Measurements from ENCODE around the gene MOV10L1. TPM values are rescaled to one million over a fixed set of nuclear protein-coding genes. Genes with fewer than 3 reads are reported as not detected.

Gene MOV10L1
- total RNA-seq, 2 experiments from 2014 or later = not detected

DNA sequence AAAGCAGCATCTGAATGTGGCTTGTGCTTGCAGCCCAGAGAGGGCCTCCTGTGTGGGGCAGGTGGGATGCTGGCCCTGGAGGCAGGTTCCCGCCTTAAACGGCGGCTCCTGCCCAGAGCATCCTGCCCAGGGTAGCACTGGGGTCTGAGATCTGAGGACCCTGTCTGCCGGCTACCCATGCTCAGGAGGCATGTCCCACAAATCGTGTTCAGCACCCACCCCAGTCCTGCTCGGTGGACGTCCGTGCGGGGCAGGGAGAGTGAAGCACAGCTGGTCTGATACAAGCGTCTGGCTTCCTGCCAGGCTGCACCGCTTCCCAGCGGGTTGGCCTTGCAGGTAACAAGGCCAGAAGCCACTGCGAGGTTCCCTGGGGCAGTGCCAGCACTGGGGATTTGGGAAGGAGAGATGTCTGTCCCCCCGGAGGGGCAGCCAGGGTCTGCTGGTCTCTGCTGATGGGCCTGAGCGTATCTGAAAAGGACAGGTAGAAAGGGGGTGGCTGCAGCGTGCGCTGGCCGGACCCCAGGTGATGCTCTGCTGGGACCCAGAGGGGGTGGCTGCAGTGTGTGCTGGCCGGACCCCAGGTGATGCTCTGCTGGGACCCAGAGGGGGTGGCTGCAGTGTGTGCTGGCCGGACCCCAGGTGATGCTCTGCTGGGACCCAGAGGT, 99.5 kb downstream of the MOV10L1 start:
- POLR2A ChIA-PET = interaction anchor here (1.1 to 3.1 kb wide), 11 partner anchors 10 to 432 kb away, joined by 3 to 32 read pairs (median 8); partner anchors contain the start of genes HDAC10, LMF2, NCAPH2 and PANX2
- intact Hi-C loops (cut with DNase I, micrococcal nuclease) = loop anchor here in 1 of 2 experiments (5.0 kb wide), 2 partner anchors 53 to 272 kb away; partner anchors contain the start of genes ALG12 and CRELD2
- H3K27ac Mint-ChIP-seq = peak overlapping the region; percentile 96
- DNase-seq (peak in 2 of 14 experiments; percentile 29 to 49), ATAC-seq (ENCODE audit: poor library complexity) (no peak)
- peaks cover 0 to 2% of the 10 kb centered on the region in 2 experiments for H3K27me3 ChIP-seq (ENCODE audit: control insufficient read depth in 1 of 2, insufficient read depth in 2 of 2, low read length in 2 of 2)
- H3K4me1 ChIP-seq (ENCODE audit: insufficient read depth, low read length) = peaks cover 89% of the 10 kb centered on the region
- peaks cover 19% of the 10 kb centered on the region for H3K36me3 ChIP-seq (ENCODE audit: insufficient read depth, low read length)
- H3K27me3 Mint-ChIP-seq = peaks cover 4% of the 10 kb centered on the region
- peak overlapping the region; percentile 86 for H3K4me3 Mint-ChIP-seq
- TF ChIP-seq, protein P1, sequence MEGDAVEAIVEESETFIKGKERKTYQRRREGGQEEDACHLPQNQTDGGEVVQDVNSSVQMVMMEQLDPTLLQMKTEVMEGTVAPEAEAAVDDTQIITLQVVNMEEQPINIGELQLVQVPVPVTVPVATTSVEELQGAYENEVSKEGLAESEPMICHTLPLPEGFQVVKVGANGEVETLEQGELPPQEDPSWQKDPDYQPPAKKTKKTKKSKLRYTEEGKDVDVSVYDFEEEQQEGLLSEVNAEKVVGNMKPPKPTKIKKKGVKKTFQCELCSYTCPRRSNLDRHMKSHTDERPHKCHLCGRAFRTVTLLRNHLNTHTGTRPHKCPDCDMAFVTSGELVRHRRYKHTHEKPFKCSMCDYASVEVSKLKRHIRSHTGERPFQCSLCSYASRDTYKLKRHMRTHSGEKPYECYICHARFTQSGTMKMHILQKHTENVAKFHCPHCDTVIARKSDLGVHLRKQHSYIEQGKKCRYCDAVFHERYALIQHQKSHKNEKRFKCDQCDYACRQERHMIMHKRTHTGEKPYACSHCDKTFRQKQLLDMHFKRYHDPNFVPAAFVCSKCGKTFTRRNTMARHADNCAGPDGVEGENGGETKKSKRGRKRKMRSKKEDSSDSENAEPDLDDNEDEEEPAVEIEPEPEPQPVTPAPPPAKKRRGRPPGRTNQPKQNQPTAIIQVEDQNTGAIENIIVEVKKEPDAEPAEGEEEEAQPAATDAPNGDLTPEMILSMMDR (IDR thresholded peaks at IDR 0.05) = no peak
- CTCF ChIA-PET = interaction anchor here (2.3 kb wide), 1 partner anchor 14 kb away, joined by 13 read pairs; no protein-coding TSS in a partner anchor
- H3K9me3 ChIP-seq (ENCODE audit: control insufficient read depth in 1 of 2, insufficient read depth in 1 of 2, low read length in 2 of 2) = no peaks in the 10 kb centered on the region
- H3K36me3 Mint-ChIP-seq (ENCODE audit: low read depth) = peaks cover 27% of the 10 kb centered on the region
- H3K9me3 Mint-ChIP-seq = no peaks in the 10 kb centered on the region
- H3K4me3 ChIP-seq (ENCODE audit: low read length) = no peak overlapping the region
- H3K27ac ChIP-seq (ENCODE audit: low read depth in 1 of 2, low read length in 2 of 2) = peak overlapping the region; percentile 94 to 99
- H3K4me1 Mint-ChIP-seq (ENCODE audit: low read depth) = peaks cover 44% of the 10 kb centered on the region

DNA sequence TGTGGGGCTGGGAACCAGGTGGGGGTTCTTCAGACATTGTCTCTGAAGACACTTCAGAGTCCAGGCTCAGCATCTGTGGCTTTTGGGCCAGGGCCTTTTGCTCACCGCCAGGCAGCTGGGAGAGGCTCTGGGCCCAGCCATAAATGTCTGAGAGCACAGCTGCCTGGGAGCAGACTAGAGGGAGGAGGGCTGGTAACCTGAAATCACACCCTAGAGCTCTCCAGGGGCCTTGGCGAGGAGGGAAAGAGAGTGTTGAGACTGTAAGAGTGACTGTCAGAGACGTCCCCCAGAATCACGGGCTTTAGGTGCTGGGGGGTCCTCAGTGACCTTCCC, 100.0 kb downstream of the MOV10L1 start:
- TF ChIP-seq, protein P1 (IDR thresholded peaks at IDR 0.05) = no peak
- H3K27me3 ChIP-seq (ENCODE audit: control insufficient read depth in 1 of 2, insufficient read depth in 2 of 2, low read length in 2 of 2) = no peaks in the 10 kb centered on the region
- H3K9me3 Mint-ChIP-seq = no peaks in the 10 kb centered on the region
- H3K36me3 Mint-ChIP-seq (ENCODE audit: low read depth) = peaks cover 27% of the 10 kb centered on the region
- peak overlapping the region; percentile 86 for H3K4me3 Mint-ChIP-seq
- peaks cover 89% of the 10 kb centered on the region for H3K4me1 ChIP-seq (ENCODE audit: insufficient read depth, low read length)
- peaks cover 4% of the 10 kb centered on the region for H3K27me3 Mint-ChIP-seq
- peak overlapping the region; percentile 86 for H3K4me3 ChIP-seq (ENCODE audit: low read length)
- intact Hi-C loops (cut with DNase I, micrococcal nuclease) = loop anchor here (1.0 to 10.0 kb wide), 7 partner anchors 19 to 430 kb away; partner anchors contain the start of genes ALG12 (in 1 of the 2) and CRELD2 (in 1 of the 2)
- H3K4me1 Mint-ChIP-seq (ENCODE audit: low read depth) = peaks cover 44% of the 10 kb centered on the region
- H3K9me3 ChIP-seq (ENCODE audit: control insufficient read depth in 1 of 2, insufficient read depth in 1 of 2, low read length in 2 of 2) = no peaks in the 10 kb centered on the region
- CTCF ChIA-PET = interaction anchor here (1.1 to 2.3 kb wide), 2 partner anchors 13 to 153 kb away, joined by 3 to 13 read pairs; no protein-coding TSS in a partner anchor
- POLR2A ChIA-PET = interaction anchor here (1.1 to 3.1 kb wide), 11 partner anchors 10 to 431 kb away, joined by 3 to 32 read pairs (median 8); partner anchors contain the start of genes HDAC10, LMF2, NCAPH2 and PANX2
- ATAC-seq (ENCODE audit: poor library complexity) (peak; percentile 3), DNase-seq (no peak)
- peak overlapping the region; percentile 96 for H3K27ac Mint-ChIP-seq
- H3K27ac ChIP-seq (ENCODE audit: low read depth in 1 of 2, low read length in 2 of 2) = peak overlapping the region; percentile 94 to 99
- H3K36me3 ChIP-seq (ENCODE audit: insufficient read depth, low read length) = peaks cover 24% of the 10 kb centered on the region

DNA sequence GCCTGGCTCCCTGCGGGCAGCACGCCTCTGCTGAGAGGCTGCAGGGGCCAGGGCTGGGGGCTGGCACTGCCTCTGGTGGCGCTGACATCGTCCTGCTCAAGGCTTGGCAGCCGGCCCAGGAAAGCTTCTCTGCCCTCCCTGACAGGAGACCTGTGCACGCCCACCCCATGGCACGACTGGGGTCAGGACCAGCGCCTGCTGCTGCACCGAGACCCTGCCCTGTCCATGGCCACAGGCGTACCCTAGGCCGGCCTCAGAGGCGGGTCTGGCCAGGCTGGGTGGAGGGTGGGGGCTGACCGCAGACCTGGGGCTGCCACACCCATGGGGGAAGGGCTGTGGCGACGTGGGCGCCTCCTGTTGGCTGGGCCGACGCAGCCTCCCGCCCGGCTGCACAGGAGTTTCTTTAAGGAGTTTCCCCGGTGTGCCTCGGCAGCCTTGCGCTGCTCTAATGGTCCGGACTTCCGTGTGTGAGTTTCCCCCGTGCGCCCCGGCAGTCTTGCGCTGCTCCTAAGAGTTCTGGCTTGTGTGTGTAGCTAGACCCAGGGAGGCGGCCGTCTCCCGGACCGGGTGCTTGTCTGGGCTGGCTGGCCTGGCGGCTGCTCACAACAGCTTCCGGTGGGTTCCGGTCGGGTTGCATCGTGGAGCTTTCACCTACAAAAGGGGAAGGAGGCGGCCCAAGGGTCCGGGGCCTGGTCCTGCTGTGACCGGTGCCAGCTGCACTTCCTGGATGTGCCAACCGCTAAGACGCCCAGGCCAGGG, 100.6 kb downstream of the MOV10L1 start:
- DNase-seq (peak; percentile 69 to 94 (median 80)), ATAC-seq (ENCODE audit: poor library complexity) (peak; percentile 47)
- ChIA-PET POLR2A (interaction anchor here (0.8 to 3.1 kb wide), 23 partner anchors 8 to 431 kb away, joined by 3 to 32 read pairs (median 4); partner anchors contain the start of genes ALG12, CRELD2, HDAC10 and LMF2), CTCF (interaction anchor here (0.7 to 2.3 kb wide), 4 partner anchors 13 to 152 kb away, joined by 3 to 13 read pairs (median 4); no protein-coding TSS in a partner anchor)
- H3K27ac Mint-ChIP-seq = peak overlapping the region; percentile 96
- H3K4me3 Mint-ChIP-seq = peak overlapping the region; percentile 86
- H3K27me3 ChIP-seq (ENCODE audit: control insufficient read depth in 1 of 2, insufficient read depth in 2 of 2, low read length in 2 of 2) = no peaks in the 10 kb centered on the region
- H3K36me3 Mint-ChIP-seq (ENCODE audit: low read depth) = peaks cover 30% of the 10 kb centered on the region
- H3K9me3 Mint-ChIP-seq = no peaks in the 10 kb centered on the region
- peaks cover 29% of the 10 kb centered on the region for H3K36me3 ChIP-seq (ENCODE audit: insufficient read depth, low read length)
- H3K9me3 ChIP-seq (ENCODE audit: control insufficient read depth in 1 of 2, insufficient read depth in 1 of 2, low read length in 2 of 2) = no peaks in the 10 kb centered on the region
- TF ChIP-seq, protein P1 (IDR thresholded peaks at IDR 0.05) = peak; percentile 70
- peaks cover 2% of the 10 kb centered on the region for H3K27me3 Mint-ChIP-seq
- intact Hi-C loops (cut with DNase I, micrococcal nuclease) = loop anchor here (1.0 to 10.0 kb wide), 5 partner anchors 18 to 430 kb away; no protein-coding TSS in a partner anchor
- H3K4me3 ChIP-seq (ENCODE audit: low read length) = peak overlapping the region; percentile 86
- peak overlapping the region; percentile 94 to 99 for H3K27ac ChIP-seq (ENCODE audit: low read depth in 1 of 2, low read length in 2 of 2)
- peaks cover 43% of the 10 kb centered on the region for H3K4me1 Mint-ChIP-seq (ENCODE audit: low read depth)
- H3K4me1 ChIP-seq (ENCODE audit: insufficient read depth, low read length) = peaks cover 86% of the 10 kb centered on the region
